Tibial nerve (tissue), 4 donors: ENCODE measurements around the gene PTGDS. TPM values are rescaled to one million over a fixed set of nuclear protein-coding genes. Genes with fewer than 3 reads are reported as not detected.
A peak's percentile ranks its signal among the peaks of the same experiment; 100 is the strongest.

Experiments used
- DNase-seq, 2 donors: peaks; one replicate each; pipeline ENCODE4 v3.0.0-alpha.2; 2019; ENCODE audit warnings: low spot score in 2 of 2
- H3K27ac ChIP-seq, 4 donors: fragments of 200-600 bp; sonication (generic) in 3 of 4; one replicate each; pipeline ENCODE4 v1.5.1; 2017 to 2019; ENCODE audit warnings: mild to moderate bottlenecking in 1 of 4
- H3K27me3 ChIP-seq, 2 donors: fragments of 200-600 bp; sonication (generic) in 1 of 2; one replicate each; pipeline versions ENCODE4 v1.5.1 to v1.6.0; 2017 to 2019
- H3K36me3 ChIP-seq, 3 donors: fragments of 200-600 bp; sonication (generic); one replicate each; pipeline ENCODE4 v1.5.1; 2018 to 2019
- H3K4me1 ChIP-seq, 4 donors: fragments of 200-600 bp; sonication (generic) in 3 of 4; one replicate each; pipeline ENCODE4 v1.5.1; 2017 to 2019
- H3K4me3 ChIP-seq, 4 donors: fragments of 200-600 bp; sonication (generic) in 3 of 4; one replicate each; pipeline ENCODE4 v1.5.1; 2017 to 2019; ENCODE audit warnings: mild to moderate bottlenecking in 1 of 4, moderate library complexity in 1 of 4
- H3K9me3 ChIP-seq, 4 donors: fragments of 200-600 bp; sonication (generic) in 3 of 4; one replicate each; pipeline ENCODE4 v1.5.1; 2017 to 2019
- EP300 ChIP-seq, 2 donors: sonication (generic); formaldehyde crosslinking; IDR thresholded peaks; one replicate each; pipeline ENCODE4 v1.6.1; 2017; ENCODE audit warnings: antibody characterized with exemption in 2 of 2, mild to moderate bottlenecking in 1 of 2
- POLR2A ChIP-seq, 2 donors: fragments of 450-650 bp; IDR thresholded peaks; one replicate each; pipeline ENCODE4 v1.6.1; 2017; ENCODE audit warnings: antibody characterized with exemption in 2 of 2, mild to moderate bottlenecking in 2 of 2, moderate library complexity in 2 of 2
- WGBS, 2 donors: methylation state at CpG; one replicate each; pipeline ENCODE4 v1.1.5; 2018; 5-methylcytosine and 5-hydroxymethylcytosine counted together
- total RNA-seq, 4 donors: library from RNA; depleted of rRNA; stranded (reverse); fragments of >200 nt; gene quantifications; one replicate each; pipeline ENCODE4 v1.1.0, GENCODE V29; 2016
- TF ChIP-seq, protein P1 (sequence below), 5 experiments: fragments of 200-600 bp in 3 of 5; fragments of 450-650 bp in 2 of 5; sonication (generic) in 3 of 5; IDR thresholded peaks; one replicate each; pipeline ENCODE4 v1.5.1; 2016 to 2019; ENCODE audit warnings: antibody characterized with exemption in 5 of 5, mild to moderate bottlenecking in 3 of 5, moderate library complexity in 2 of 5

The PTGDS gene
- total RNA-seq, 4 donors from 2014 or later, result 1,059 to 8,972 (median 6,550) TPM

DNA sequence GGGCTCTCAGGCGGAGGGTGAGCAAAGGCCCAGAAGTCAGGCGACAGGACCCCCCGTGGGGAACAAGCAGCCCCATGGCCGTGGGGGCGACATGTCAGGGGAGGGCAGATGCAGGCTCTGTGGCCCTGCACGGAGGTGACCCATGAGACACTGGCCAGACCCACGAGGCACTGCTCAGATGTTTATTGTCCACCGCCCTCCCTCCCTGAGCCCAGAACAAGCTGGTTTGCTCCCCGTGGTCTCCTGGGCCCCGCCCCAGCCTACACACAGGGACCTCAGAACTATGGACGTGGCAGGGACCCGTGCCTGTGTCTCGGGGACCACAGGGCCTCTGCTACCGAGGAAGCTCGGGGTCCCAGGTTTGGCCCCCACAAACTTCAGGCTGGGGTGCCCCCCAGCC, 52.7 kb downstream of the PTGDS start:
- TF ChIP-seq, protein P1, sequence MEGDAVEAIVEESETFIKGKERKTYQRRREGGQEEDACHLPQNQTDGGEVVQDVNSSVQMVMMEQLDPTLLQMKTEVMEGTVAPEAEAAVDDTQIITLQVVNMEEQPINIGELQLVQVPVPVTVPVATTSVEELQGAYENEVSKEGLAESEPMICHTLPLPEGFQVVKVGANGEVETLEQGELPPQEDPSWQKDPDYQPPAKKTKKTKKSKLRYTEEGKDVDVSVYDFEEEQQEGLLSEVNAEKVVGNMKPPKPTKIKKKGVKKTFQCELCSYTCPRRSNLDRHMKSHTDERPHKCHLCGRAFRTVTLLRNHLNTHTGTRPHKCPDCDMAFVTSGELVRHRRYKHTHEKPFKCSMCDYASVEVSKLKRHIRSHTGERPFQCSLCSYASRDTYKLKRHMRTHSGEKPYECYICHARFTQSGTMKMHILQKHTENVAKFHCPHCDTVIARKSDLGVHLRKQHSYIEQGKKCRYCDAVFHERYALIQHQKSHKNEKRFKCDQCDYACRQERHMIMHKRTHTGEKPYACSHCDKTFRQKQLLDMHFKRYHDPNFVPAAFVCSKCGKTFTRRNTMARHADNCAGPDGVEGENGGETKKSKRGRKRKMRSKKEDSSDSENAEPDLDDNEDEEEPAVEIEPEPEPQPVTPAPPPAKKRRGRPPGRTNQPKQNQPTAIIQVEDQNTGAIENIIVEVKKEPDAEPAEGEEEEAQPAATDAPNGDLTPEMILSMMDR (IDR thresholded peaks at IDR 0.05), result no peak
- no peak for TF ChIP-seq EP300 (IDR thresholded peaks at IDR 0.05)
- TF ChIP-seq POLR2A (IDR thresholded peaks at IDR 0.05), result no peak
- H3K4me1 ChIP-seq, result peaks cover 0 to 64% (median 54%) of the 10 kb centered on the region in 4 donors

DNA sequence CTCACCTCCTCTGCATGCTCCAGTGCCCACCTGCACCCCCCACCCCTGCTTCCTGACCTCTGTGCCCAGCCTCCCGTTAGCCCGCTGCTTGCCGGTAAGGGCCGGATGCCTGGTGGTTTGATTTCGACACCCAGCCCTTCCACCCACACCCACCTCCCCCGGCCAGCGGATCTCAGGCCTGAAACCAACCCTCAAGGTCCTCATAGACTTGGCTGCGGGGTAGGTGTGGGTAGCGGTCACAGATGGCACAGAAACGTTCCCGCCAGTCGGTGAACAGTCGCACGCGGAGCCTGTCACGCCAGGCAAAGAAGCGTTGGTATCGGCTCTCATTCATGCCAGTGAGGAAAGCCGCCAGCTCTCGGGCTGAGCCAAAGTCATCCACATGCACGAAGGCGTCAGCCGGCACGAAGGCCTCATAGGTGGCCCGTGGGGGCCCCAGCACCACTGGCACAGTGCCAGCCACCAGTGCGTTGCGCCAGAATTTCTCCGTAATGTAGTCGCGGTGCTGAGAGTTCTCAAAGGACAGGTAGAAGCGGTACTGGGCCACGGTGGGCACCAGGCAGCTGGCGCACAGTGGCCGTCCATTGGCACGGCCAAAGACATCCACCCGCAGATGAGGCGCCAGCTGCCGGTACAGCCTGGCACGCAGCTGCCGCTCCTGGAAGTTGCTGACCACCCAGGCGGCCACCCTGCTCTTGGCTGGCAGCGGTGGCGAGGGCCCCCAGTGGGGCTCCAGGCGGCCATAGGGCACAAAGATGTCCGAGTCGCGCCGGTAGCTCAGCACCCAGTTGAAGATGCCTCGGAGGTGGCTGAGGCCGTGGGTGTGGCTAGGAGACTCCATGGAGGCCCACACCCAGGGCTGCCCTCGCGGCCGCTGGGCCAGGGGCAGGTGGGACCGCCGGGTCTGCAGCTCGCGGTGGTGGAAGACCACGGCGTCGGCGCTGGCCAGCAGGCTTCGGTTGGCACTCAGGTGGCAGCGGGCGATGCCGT, 53.5 kb downstream of the PTGDS start:
- no peaks in the 10 kb centered on the region for H3K27me3 ChIP-seq
- peaks cover 0 to 64% (median 53%) of the 10 kb centered on the region in 4 donors for H3K4me1 ChIP-seq
- no peak overlapping the region for H3K4me3 ChIP-seq
- TF ChIP-seq POLR2A (IDR thresholded peaks at IDR 0.05) (no peak), EP300 (IDR thresholded peaks at IDR 0.05) (no peak)
- TF ChIP-seq, protein P1 (IDR thresholded peaks at IDR 0.05), result no peak
- no peaks in the 10 kb centered on the region for H3K9me3 ChIP-seq
- WGBS, 2 donors, result 87 to 89% methylated on average over 40 to 60 of the region's 65 CpGs
- no peak for DNase-seq
- peak overlapping the region in 1 of 4 donors; percentile 87 for H3K27ac ChIP-seq
- H3K36me3 ChIP-seq, result no peaks in the 10 kb centered on the region

More for the DNA sequence above, 52.7 kb downstream of the PTGDS start:
- no peak for DNase-seq
- Histone ChIP-seq H3K36me3 (no peaks in the 10 kb centered on the region), H3K27ac (peak overlapping the region in 2 of 4 donors; percentile 87 to 93), H3K9me3 (no peaks in the 10 kb centered on the region), H3K4me3 (no peak overlapping the region), H3K27me3 (no peaks in the 10 kb centered on the region)
- WGBS, 2 donors, result 57 to 76% methylated on average over 8 to 12 of the region's 15 CpGs

Other genes starting within 250 kb of the PTGDS start
- 10 to 100 TPM in 2 of 4 donors, 1 to 10 TPM in 2; 7.6 to 47.5 (median 17.4) TPM for gene LCN10, start 234.6 kb upstream of the PTGDS start, total RNA-seq
- 10 to 100 TPM; 14.2 to 70.0 (median 42.9) TPM for gene LCN6, start 229.0 kb upstream of the PTGDS start, total RNA-seq
- under 1 TPM in 1 of 4 donors, not detected in 3; 0.39 TPM for gene LCN8, start 219.3 kb upstream of the PTGDS start, total RNA-seq
- gene LCN15, start 213.0 kb upstream of the PTGDS start, total RNA-seq, result not detected
- 10 to 100 TPM; 60.7 to 70.8 (median 66.9) TPM for gene TMEM141, start 186.2 kb upstream of the PTGDS start, total RNA-seq
- 1 to 10 TPM; 1.5 to 5.1 (median 4.1) TPM for gene CCDC183, start 181.2 kb upstream of the PTGDS start, total RNA-seq
- gene RABL6, start 169.6 kb upstream of the PTGDS start, total RNA-seq, result 10 to 100 TPM; 63.0 to 74.5 (median 71.3) TPM
- gene AJM1, start 135.0 kb upstream of the PTGDS start, total RNA-seq, result 1 to 10 TPM; 2.0 to 3.9 (median 3.7) TPM
- 10 to 100 TPM; 42.6 to 71.0 (median 66.7) TPM for gene PHPT1, start 128.1 kb upstream of the PTGDS start, total RNA-seq
- 1 to 10 TPM; 1.5 to 8.1 (median 4.4) TPM for gene MAMDC4, start 125.2 kb upstream of the PTGDS start, total RNA-seq
- gene EDF1, start 111.2 kb upstream of the PTGDS start, total RNA-seq, result 100 to 1,000 TPM; 251 to 337 (median 266) TPM
- gene TRAF2, start 91.0 kb upstream of the PTGDS start, total RNA-seq, result 10 to 100 TPM in 3 of 4 donors, 1 to 10 TPM in 1; 5.0 to 10.8 (median 10.6) TPM
- 100 to 1,000 TPM; 138 to 227 (median 193) TPM for gene FBXW5, start 32.8 kb upstream of the PTGDS start, total RNA-seq
- gene C8G, start 32.3 kb upstream of the PTGDS start, total RNA-seq, result 1 to 10 TPM in 2 of 4 donors, not detected in 2; 3.3 to 5.1 TPM
- 10 to 100 TPM in 2 of 4 donors, 1 to 10 TPM in 2; 2.4 to 16.8 (median 7.8) TPM for gene LCN12, start 25.2 kb upstream of the PTGDS start, total RNA-seq
- 10 to 100 TPM; 14.7 to 86.3 (median 64.3) TPM for gene LCNL1, start 5.5 kb downstream of the PTGDS start, total RNA-seq
- 100 to 1,000 TPM in 1 of 4 donors, 10 to 100 TPM in 3; 65.7 to 142 (median 68.9) TPM for gene PAXX, start 14.9 kb downstream of the PTGDS start, total RNA-seq
- gene CLIC3, start 19.1 kb downstream of the PTGDS start, total RNA-seq, result 100 to 1,000 TPM in 1 of 4 donors, 10 to 100 TPM in 2, 1 to 10 TPM in 1; 1.2 to 120 (median 38.0) TPM
- 100 to 1,000 TPM; 136 to 291 (median 196) TPM for gene ABCA2, start 50.7 kb downstream of the PTGDS start, total RNA-seq
- under 1 TPM in 1 of 4 donors, not detected in 3; 0.60 TPM for gene FUT7, start 54.6 kb downstream of the PTGDS start, total RNA-seq
- 100 to 1,000 TPM in 3 of 4 donors, 10 to 100 TPM in 1; 80.6 to 269 (median 182) TPM for gene NPDC1, start 68.7 kb downstream of the PTGDS start, total RNA-seq
- gene ENTPD2, start 76.6 kb downstream of the PTGDS start, total RNA-seq, result 10 to 100 TPM in 3 of 4 donors, 1 to 10 TPM in 1; 7.0 to 21.0 (median 18.1) TPM
- gene SAPCD2, start 93.1 kb downstream of the PTGDS start, total RNA-seq, result under 1 TPM in 2 of 4 donors, not detected in 2; 0.22 to 0.90 TPM
- 10 to 100 TPM in 2 of 4 donors, 1 to 10 TPM in 2; 8.1 to 20.7 (median 12.3) TPM for gene UAP1L1, start 100.0 kb downstream of the PTGDS start, total RNA-seq
- gene MAN1B1, start 109.5 kb downstream of the PTGDS start, total RNA-seq, result 10 to 100 TPM; 47.3 to 58.1 (median 52.1) TPM
- gene DPP7, start 137.2 kb downstream of the PTGDS start, total RNA-seq, result 100 to 1,000 TPM in 3 of 4 donors, 10 to 100 TPM in 1; 74.7 to 272 (median 145) TPM
- under 1 TPM in 1 of 4 donors, not detected in 3; 0.21 TPM for gene GRIN1, start 161.7 kb downstream of the PTGDS start, total RNA-seq
- gene LRRC26, start 192.5 kb downstream of the PTGDS start, total RNA-seq, result not detected
- not detected for gene TMEM210, start 194.6 kb downstream of the PTGDS start, total RNA-seq
- gene ANAPC2, start 211.1 kb downstream of the PTGDS start, total RNA-seq, result 10 to 100 TPM; 41.6 to 73.0 (median 58.9) TPM
- gene SSNA1, start 211.2 kb downstream of the PTGDS start, total RNA-seq, result 10 to 100 TPM; 37.3 to 73.9 (median 53.5) TPM
- 10 to 100 TPM in 1 of 4 donors, 1 to 10 TPM in 3; 6.8 to 12.3 (median 8.9) TPM for gene TPRN, start 223.2 kb downstream of the PTGDS start, total RNA-seq
- gene TMEM203, start 228.1 kb downstream of the PTGDS start, total RNA-seq, result 10 to 100 TPM; 23.1 to 47.9 (median 30.0) TPM
- gene NDOR1, start 228.2 kb downstream of the PTGDS start, total RNA-seq, result 10 to 100 TPM in 3 of 4 donors, 1 to 10 TPM in 1; 9.4 to 20.1 (median 14.3) TPM
- 1 to 10 TPM in 3 of 4 donors, under 1 TPM in 1; 0.63 to 8.1 (median 1.5) TPM for gene RNF208, start 244.7 kb downstream of the PTGDS start, total RNA-seq
- gene CYSRT1, start 247.7 kb downstream of the PTGDS start, total RNA-seq, result not detected
- gene RNF224, start 250.0 kb downstream of the PTGDS start, total RNA-seq, result not detected